Hepatic stellate cell (primary cell): Measurements from ENCODE around the gene RRP9.
"Not testable (repeated sequence)": the region's sequence is repeated elsewhere in the genome, so short reads cannot be mapped to it uniquely, and the experiment has no call there.

Experiments used
- DNase-seq: peaks from one replicate; pipeline ENCODE4 v3.0.0; 2011; ENCODE audit warnings: low spot score

The RRP9 gene

DNA sequence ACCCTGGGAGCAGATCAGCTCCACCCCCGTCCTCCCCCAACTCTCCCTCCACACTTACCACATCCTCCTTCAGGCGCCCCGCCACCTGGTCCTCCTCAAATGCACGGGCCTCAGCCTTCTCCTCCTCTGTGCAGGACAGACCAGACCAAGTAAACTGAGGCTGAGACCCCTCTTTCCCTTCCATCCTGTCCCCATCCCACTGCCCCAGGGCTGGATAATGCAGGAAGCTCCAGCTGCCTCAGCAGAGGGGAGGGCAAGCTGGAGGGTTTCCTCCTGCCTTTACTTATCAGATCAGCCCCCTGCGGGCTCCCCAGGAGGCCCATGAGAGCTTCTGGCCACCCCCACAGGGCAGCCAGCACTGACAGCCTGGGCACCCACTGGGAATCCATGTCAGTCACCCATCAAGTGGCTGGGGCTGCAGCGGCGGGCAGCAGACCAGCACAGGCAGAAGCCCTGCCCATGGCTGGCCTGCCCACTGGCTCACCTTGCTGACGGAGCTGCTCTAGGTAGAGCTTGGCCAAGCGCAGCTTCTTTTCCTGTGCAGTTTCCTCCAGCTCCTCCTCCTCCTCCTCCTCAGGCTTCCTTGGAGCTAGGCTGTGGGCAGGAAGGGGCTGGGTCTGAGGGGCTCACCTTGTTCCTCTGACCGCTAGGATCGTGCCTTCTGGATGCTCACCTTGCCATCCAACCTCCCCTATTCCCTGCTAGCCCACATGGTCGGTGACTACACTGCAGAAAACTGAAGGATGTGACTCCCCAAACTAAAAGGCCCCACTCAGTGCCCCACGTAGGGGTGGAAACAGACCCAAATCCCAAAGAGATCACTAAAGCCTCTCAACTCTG, 3.9 kb downstream of the RRP9 start:
- DNase-seq: no peak

DNA sequence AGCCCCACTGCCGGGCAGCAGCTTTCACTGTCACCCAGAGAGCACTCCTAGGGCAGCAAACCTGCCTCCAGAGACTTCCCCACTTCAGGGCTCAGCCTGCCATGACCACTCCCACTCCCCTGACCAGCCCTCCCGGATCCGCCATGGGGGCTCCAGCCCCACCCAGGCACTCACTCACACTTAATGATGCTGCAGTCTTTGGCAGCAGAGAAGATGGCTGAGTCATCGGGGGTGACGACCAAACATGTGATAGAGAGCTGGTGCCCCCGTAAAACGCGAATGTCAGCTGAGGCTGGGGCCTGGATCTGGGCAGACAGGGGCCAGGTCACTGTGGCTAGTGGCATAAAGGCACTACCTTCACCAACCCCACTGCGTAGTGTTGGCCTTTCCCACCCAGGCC, 4.7 kb downstream of the RRP9 start:
- no peak for DNase-seq

DNA sequence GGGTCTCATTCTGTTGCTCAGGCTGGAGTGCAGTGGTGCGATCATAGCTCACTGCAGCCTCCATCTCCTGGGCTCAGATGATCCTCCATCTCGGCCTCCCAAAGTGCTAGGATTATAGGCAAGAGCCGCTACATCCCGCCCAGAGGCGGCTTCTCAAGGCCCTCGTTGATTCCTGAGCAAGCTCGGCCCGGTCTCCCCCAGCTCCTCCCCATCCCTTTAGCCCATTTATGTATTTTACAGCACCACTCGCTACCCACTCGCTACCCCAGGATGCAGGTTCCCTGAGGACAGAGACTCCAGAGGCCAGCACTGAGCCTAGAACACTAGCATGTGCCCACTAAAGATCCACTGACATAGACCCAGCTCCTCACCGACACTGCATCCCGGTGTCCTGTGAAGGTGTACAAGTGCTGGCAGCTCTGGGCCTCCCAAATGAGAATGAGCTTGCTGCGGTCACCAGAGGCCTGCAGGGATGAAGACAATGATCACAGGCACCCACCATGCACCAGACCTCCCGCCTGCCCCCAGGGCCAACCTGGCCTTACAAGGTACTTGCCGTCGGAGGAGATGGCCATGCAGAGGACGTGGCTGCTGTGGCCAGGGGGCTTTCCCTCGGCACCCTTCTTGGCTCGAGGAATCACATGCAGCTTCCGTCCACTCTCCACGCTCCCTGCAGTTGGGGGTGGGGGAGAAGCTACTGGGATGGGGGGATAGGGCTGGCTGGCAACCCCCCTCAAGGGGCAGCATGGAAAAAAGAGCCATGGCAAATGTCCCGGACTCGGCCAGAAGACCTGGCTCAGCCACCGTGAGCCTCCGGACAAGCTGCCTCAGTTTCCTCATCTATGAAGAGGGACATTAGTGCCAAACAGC, 5.6 kb downstream of the RRP9 start:
- no peak for DNase-seq

DNA sequence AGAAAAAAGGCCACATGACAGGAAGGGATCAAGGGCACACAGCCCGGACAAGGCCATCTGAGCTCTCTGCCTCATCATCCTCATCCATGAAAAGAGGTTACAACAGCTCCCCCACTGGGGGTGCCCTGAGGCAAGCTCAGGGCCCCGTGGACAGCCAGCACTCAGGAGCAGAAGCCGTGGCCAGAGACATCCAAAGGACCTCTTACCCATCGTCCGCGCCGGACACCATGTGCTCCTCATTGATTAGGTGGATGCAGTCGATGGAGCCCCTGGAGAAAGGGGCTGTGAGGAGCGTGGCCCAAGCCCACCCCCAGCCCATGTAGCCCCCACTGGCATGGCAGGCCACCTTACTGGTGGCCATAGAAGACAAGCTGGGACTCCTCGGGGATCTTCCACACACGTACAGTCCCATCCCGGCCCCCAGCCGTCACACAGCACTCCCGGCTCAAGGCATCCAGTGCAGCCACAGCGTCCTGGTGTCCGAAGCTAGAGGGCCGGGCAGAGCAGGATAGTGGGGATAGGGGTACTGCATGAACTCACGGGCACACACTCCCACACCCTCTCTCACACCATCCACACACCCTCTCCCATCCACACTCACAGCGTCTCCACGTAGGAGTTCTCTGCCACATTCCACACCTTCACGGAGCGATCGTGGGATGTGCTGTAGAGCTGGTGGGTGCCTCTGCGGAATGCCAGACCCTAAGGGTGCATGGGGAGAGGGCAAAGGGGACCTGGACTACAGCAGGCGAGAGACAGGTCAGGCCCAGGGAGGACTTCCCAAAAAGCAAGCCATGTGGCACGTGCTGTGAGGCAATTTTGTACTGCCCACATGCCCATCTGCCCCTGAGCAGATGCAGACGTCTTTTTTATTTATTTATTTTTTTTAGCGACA, 6.5 kb downstream of the RRP9 start:
- no peak for DNase-seq

DNA sequence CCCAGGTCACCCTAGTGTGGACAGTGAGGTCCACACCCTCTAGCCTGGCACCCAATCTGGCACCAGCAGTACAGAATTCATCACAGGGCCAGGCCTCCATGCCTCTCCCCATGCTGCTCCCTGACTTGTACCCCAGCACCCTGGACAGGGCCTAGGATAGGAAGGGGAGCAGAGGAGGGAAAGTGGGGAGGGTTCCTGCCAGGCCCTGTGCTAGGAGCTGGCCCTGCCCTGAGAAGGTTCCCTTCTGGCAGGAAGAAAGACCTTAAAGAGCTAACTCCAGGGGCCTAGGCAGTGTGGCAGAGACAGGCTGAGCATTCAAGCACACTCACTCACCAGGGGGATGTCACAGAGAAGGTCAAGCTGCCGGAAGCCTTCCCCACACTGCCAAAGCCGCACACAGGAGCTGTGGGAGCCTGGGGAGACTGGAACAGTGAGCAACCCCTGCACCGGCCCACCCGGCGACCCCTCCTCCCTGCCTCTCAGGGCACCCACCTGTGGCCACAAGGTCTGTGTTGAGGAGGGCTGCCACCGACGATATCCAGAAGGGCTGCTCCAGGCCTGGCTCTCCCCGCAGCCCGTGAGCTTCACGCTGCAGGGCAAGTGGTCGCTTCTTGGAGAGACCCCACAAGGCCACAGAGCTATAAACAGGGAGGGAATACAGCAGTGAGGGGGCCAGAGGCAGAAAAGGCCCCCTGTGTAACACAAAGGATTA, 7.4 kb downstream of the RRP9 start:
- no peak for DNase-seq

DNA sequence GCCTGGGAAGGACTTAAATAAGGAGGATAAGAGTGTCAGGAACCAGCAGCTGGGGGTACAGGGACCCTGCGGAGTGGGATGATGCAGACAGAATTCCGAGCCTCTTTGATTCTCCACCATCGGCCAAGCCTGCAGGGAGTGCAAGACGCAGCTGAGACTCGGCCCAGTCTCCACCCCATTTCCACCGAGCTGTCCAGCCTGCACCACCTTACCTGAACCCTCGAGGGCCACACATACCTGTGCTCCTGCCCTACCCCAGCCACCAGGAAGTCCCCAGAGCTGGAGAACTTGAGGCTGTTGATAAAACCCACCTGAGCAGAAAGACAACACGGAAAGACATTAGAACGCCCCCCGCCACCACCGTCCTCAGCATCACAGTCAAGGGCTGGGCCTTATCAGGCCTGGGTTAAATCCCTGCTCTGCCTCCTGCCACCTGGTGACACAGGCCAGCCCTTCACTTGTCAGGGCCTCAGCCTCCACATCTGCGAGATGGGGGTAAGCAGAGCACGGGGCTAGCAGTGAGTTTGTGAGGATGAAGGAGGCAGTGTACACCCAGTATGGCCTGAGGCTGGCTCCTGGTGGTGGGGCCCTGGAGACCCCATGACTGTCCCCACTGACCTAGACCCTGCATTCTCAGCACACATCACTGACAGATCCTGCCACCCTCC, 8.1 kb downstream of the RRP9 start:
- no peak for DNase-seq

DNA sequence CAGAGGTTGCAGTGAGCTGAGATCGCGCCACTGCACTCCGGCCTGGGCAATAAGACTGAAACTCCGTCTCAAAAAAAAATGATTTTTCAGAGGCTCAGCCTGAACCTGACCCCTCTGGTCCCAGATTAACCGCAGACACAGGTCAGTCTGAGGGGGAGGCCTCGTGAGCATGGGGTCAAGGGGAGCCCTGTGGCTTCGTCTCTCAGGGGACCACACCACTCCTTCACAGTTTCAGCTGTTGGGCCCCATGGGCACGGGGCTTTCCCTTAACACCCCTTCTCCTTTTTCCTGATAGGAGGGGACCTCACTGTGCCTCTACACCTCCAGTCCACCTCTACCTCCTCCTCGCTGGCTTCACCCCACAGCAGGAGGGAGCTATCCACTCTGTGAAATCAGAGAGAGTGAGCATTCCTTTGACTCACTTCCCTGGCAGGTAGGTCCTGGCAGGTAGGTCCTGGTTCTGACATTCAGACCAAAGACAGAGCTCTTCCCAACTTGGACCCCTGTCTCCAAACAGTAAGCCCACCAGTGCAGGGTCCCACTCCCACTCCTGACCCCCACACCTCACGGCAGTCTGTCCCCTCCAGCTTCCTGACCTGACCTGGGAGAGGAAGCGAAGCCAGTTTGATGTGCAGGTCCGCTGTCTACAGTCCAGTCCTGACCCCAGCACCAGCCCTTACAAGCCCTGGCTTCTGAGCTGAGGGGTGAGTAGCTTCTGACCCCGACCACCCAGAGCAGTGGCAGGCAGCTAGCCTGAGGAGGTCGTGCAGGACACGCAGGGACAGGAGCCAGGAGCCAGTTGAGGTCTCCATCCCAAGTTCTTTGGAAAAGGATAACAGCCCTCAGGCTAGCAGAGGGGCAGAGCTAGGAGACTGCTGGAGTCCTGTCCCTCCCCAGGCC, 9.0 kb downstream of the RRP9 start:
- no peak for DNase-seq

DNA sequence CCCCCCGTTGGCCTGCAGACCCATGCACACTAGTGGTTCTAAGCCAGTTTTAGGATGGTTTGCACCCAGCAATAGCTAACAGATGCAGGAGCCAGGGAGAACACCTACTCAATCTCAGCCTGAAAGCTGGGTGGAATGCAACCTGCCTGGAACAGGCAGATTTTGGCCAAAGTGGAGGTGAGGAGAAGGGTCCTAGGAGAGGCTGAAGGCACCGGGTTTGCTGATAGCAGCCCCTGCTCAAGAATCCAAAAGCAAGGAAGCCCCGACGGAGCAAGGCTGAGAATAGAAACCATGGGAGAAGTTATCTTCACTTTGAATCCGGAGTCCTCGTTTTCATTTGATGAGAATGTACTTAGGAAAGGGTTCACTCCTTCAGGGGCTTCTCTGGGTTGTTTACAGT, 9.9 kb downstream of the RRP9 start:
- no peak for DNase-seq

DNA sequence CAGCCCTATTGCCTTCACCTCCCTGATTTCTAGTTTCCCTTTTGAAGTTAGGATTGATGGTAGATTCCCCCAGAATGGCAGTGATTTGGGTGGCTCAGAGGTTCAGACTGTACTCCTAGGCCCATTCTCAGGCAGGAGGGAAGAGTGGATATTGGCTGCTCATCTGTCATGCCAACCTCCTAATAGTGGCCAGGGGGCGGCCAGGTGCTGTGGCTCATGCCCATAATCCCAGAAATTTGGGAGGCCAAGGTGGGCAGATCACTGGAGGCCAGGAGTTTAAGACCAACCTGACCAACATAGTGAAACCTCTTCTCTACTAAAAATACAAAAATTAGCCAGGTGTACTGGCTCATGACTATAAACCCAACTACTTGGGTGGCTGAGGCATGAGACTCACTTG, 11.3 kb downstream of the RRP9 start:
- no peak for DNase-seq

DNA sequence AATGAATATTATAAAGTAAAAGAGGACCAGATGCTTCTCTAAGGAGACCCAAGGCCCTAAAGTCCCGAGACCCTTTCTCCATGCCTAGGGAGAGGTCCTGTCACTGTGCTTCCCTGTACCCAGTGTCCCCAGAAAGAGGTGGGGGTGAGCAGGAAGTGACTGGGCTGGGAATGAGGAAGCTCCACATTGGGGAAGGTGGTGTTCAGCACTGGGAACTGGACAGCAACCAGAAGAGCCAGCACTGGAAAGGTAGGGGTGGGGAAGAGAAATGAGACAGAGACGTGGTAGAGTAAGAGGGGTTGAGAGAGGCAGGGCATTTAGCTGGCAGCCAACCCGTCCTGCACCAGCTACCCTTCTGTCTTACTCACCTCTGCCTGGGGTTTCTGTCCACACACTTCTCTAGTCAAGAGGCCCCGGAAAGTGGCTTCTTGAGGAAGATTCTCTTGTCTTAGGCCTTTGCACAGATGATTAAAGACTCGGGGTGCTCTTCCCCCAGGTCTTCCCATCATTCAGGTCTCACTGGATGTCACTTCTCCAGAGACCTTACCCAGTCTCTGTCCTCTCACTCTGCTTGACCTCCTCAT, 12.2 kb downstream of the RRP9 start:
- DNase-seq: no peak

DNA sequence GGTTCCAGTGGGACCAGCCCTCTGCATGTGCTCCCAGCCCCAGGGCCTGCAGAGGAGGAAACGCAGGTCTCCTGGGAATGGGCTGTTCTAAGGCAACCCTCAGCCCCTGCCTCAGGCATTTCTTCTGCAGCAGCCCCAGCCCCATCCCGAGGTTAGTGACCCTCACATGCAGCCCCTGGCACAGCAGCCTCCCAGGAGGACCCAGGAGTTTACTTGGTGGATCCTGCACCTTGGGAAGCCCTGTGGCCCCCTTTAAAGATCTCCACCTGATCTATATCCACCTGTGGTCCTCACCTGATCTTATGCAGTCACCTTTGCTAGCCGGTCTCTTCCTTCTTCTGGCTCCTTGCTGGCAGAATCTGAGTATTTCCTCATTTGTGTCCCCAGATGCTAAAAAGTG, 12.7 kb downstream of the RRP9 start:
- DNase-seq: not testable (repeated sequence)

DNA sequence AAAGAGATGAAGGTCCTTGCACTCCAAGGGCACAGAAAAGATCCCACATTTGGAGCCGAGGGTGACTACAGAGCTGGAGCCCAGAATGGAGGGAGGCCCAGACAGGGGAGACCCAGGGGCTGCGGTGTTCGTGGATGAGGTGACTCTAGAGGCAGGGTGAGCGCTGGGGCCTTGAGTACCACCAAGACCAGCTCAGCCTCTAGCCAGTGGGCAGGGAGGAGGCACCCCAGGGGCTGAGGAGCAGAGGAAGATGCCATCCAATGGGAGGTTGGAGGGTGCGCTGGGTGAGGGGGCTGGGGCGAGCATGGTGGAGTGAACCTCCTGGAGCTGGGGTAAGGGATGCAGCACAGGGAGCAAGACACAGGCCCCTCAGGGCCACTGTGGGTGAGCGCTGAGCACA, 13.3 kb downstream of the RRP9 start:
- DNase-seq: no peak

DNA sequence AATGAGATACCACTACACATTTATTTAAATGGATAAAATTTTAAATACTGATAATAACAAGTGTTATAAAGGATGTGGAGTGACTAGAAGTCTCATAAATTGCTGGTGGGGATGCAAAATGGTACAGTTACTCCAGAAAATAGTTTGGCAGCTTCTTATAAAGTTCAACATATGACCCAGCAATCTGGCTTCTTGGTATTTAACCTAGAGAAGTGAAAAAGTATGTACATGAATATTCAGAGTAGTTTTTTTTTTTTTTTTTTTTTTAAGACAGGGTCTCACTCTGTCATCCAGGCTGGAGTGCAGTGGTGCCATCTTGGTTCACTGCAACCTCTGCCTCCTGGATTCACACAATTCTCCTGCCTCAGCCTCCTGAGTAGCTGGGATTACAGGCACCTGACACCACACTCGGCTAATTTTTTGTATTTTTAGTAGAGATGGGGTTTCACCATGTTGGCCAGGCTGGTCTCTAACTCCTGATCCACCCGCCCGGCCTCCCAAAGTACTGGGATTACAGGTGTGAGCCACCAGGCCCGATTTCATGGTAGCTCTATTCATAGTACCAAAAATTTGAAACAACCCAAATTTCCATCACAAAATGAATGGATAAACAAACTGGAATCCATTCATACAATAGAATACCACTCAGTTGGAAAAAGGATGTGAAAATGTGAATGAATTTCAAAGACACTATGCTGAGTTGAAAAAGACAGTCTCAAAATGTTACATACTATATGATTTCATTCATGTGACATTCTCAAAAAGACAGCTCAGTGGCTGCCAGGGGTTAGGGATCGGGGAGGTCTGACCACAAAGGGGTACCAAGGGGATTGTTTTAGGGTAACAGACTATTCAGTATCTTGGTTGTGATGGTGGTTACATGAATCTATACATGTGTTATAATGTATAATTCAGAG, 14.4 kb downstream of the RRP9 start:
- DNase-seq: no peak

DNA sequence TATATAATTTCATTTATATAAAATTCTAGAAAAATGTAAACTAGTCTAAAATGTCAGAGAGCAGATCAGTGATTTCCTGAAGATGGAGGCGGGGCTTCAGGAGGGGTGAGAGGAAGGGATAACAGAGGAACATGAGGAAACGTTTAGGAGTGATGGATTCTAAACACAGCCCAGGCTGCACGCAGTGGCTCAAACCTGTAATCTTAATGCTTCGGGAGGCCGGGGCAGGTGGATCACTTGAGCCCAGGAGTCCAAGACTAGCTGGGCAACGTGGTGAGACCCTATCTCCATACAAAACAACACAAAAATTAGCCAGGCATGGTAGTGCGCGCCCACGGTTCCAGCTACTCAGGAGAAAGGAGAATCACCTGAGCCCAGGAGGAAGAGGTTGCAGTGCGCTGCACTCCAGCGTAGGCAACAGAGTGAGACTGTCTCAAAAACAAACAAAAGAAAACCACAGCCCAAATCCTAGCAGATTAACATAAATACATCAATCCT, 20.6 kb downstream of the RRP9 start:
- no peak for DNase-seq

DNA sequence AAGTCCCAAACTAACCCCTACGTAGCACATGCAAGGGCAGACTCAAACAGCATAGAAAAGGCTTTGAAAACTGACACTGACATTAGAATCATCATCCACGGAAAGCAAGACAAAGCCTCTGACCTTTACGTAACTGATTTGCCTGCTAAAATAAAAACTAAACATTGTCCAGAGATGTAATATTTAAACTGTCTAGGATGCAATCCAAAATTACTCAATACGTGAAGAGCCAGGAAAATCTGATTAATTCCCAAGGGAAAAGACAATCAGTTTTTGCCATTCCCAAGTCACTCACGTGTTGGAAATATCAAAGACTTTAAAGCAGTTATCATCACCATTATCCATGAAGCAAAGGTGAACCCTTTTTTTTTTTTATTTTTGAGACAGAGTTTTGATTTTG, 25.3 kb downstream of the RRP9 start:
- no peak for DNase-seq

DNA sequence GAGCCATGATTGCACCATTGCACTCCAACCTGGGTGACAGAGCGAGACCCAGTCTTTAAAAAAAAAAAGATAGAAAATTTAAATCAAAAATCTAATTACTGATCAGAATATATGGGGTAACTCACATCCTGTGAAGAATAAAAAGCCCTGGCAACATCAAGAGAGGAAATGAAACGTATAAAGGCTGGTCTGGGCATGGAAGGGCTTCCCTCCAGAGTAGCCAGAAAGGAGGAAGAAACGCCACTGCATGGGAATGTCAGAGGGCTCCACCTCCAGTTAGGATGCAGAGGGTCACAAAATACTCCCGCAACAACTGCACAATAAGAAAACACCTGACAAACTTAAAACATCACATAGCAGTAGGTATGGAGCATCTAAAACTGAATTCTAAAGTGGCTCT, 33.7 kb downstream of the RRP9 start:
- DNase-seq: no peak

DNA sequence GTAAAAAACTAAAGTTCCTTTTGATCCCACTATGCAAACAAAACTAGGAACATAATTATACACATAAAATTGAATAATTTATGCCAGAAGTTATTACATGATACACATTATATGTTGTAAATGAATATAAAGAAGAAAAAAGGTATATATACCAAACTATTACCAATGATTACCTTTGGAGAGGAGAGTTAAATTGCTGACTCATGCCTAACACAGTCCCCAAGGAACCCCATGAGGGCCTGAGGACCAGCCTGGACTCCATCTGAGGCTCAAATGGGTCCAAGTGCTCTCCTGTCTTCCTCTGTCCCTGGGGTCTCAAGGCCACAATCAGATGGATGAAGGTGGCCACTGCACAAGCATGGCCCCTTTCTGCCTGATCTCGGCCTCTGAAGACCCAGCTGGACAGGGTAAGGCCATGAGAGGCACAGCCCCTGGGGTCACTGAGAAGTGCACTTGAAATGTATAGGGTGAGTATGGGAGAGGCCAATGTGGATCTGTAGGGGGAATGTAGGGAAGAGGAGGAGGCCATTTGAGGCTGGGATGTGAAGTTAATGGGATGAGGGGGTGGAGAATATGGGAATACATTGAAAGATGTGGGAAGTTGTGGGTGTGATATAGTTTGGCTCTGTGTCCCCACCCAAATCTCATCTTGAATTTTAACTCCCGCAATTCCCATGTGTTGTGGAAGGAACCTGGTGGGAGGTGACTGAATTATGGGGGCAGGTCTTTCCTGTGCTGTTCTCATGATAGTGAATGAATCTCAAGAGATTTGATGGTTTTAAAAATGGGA, 37.5 kb downstream of the RRP9 start:
- no peak for DNase-seq

DNA sequence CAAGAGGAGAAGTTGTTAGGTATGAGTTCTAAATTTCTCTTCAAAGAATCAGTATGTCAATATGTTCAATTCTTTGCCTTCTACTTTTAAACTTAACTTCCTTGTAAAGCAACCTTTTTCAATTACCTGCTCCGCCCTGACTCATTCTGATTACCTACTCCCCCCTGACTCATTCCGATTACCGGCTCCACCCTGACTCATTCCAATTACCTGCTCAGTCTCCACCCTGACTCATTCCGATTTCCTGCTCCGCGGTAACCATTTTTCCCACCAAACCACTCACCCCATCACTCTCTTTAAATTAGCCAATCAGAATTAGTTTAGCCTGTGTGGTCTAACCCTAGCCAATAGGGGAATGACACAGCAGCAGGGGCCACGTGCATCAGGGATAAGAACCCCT, 39.3 kb downstream of the RRP9 start:
- DNase-seq: not testable (repeated sequence)
